HTR-8/SVneo (cell line): ENCODE data around the gene MTFMT.
"Not testable (repeated sequence)": the region's sequence is repeated elsewhere in the genome, so short reads cannot be mapped to it uniquely, and the experiment has no call there.

ENCODE experiments used
- DNase-seq: peaks from one replicate; pipeline ENCODE4 v3.0.0; 2011; ENCODE audit warnings: low spot score, mixed read lengths; ENCODE audit not compliant: insufficient read length
- FAIRE-seq: peaks from 2 replicates; lab custom pipeline; 2011; peaks lifted over from hg19 to GRCh38; lab: Jason Lieb, UNC

The MTFMT gene

GRCh38 chr15:65028921-65029735 lies at the start of gene MTFMT:
Gene MTFMT, minus strand, starts transcription at chr15:65029639. Its CDS starts 26 bp downstream, at chr15:65029613.
- FAIRE-seq = no peak

GRCh38 chr15:65077981-65078352 lies 48.5 kb upstream of the MTFMT start:
- no peak for DNase-seq
- no peak for FAIRE-seq

More at GRCh38 chr15:65028921-65029735, at the start of gene MTFMT:
- DNase-seq = peak; percentile 97

- DNase-seq (no peak), FAIRE-seq (no peak)
Measured at GRCh38 chr15:65077291-65077980, 48.0 kb upstream of the MTFMT start.

- FAIRE-seq = no peak
- DNase-seq = no peak
Measured at GRCh38 chr15:65076486-65077290, 47.2 kb upstream of the MTFMT start, which contains the start of gene KBTBD13. Gene KBTBD13, plus strand, starts transcription at chr15:65076746. Its CDS starts 70 bp downstream, at chr15:65076816.

- not testable (repeated sequence) for DNase-seq, FAIRE-seq
Measured at GRCh38 chr15:65075607-65076395, 46.4 kb upstream of the MTFMT start.

- FAIRE-seq, DNase-seq: not testable (repeated sequence)
Measured at GRCh38 chr15:65074946-65075345, 45.5 kb upstream of the MTFMT start.

- no peak for DNase-seq
- no peak for FAIRE-seq
Measured at GRCh38 chr15:65072617-65073016, 43.2 kb upstream of the MTFMT start.

- no peak for DNase-seq
Measured at GRCh38 chr15:65072027-65072426, 42.6 kb upstream of the MTFMT start.

GRCh38 chr15:65071381-65071811 lies 42.0 kb upstream of the MTFMT start:
- FAIRE-seq = no peak
- DNase-seq = no peak

More at GRCh38 chr15:65072027-65072426, 42.6 kb upstream of the MTFMT start:
- no peak for FAIRE-seq

GRCh38 chr15:65069779-65070546 lies 40.5 kb upstream of the MTFMT start:
- DNase-seq = no peak
- FAIRE-seq = no peak

GRCh38 chr15:65069179-65069578 lies 39.7 kb upstream of the MTFMT start:
- FAIRE-seq = no peak

GRCh38 chr15:65068403-65068788 lies 39.0 kb upstream of the MTFMT start:
- FAIRE-seq (no peak), DNase-seq (no peak)

More at GRCh38 chr15:65069179-65069578, 39.7 kb upstream of the MTFMT start:
- no peak for DNase-seq

- no peak for FAIRE-seq
- no peak for DNase-seq
Measured at GRCh38 chr15:65067645-65068402, 38.4 kb upstream of the MTFMT start, which contains the start of gene RASL12. Gene RASL12, minus strand, starts transcription at chr15:65067991. Its CDS starts 156 bp downstream, at chr15:65067835.

- no peak for DNase-seq
- no peak for FAIRE-seq
Measured at GRCh38 chr15:65067317-65067644, 37.8 kb upstream of the MTFMT start.

- DNase-seq (no peak), FAIRE-seq (no peak)
Measured at GRCh38 chr15:65066635-65067316, 37.3 kb upstream of the MTFMT start.

GRCh38 chr15:65066001-65066634 lies 36.7 kb upstream of the MTFMT start:
- no peak for FAIRE-seq
- no peak for DNase-seq

GRCh38 chr15:65062726-65063125 lies 33.3 kb upstream of the MTFMT start:
- DNase-seq (no peak), FAIRE-seq (no peak)
